Stimulated activated CD4-positive, alpha-beta T cell treated with anti-CD3 and anti-CD28 coated beads, Interleukin-2, amount 100 ng/mL, for 24 hours (primary cell): ENCODE data around the gene MALRD1.

Source experiments
- DNase-seq, 2 donors: peaks; one replicate each; pipeline ENCODE4 v3.0.0-alpha.2; 2020

Gene MALRD1

GRCh38 chr10:19245889-19246752, 197.5 kb downstream of the MALRD1 start:
- DNase-seq = no peak

- no peak for DNase-seq
These were observed 199.2 kb downstream of the MALRD1 start for GRCh38 chr10:19247843-19248242.

- DNase-seq = no peak
These were observed 201.9 kb downstream of the MALRD1 start for GRCh38 chr10:19250546-19250945.

- DNase-seq = no peak
These were observed 203.9 kb downstream of the MALRD1 start for GRCh38 chr10:19252531-19252930.

GRCh38 chr10:19256331-19256730, 207.7 kb downstream of the MALRD1 start:
- DNase-seq = no peak

- DNase-seq = no peak
These were observed 214.7 kb downstream of the MALRD1 start for GRCh38 chr10:19263262-19263661.

- no peak for DNase-seq
These were observed 234.7 kb downstream of the MALRD1 start for GRCh38 chr10:19283285-19283684.

GRCh38 chr10:19283786-19284185, 235.2 kb downstream of the MALRD1 start:
- no peak for DNase-seq

GRCh38 chr10:19290770-19291169, 242.2 kb downstream of the MALRD1 start:
- no peak for DNase-seq

GRCh38 chr10:19294233-19294632, 245.6 kb downstream of the MALRD1 start:
- no peak for DNase-seq

- no peak for DNase-seq
These were observed 251.0 kb downstream of the MALRD1 start for GRCh38 chr10:19299645-19300044.

- no peak for DNase-seq
These were observed 253.5 kb downstream of the MALRD1 start for GRCh38 chr10:19302117-19302516.

- no peak for DNase-seq
These were observed 261.5 kb downstream of the MALRD1 start for GRCh38 chr10:19310066-19310465.

- no peak for DNase-seq
These were observed 267.7 kb downstream of the MALRD1 start for GRCh38 chr10:19316204-19316870.

- no peak for DNase-seq
These were observed 269.4 kb downstream of the MALRD1 start for GRCh38 chr10:19317952-19318351.

- no peak for DNase-seq
These were observed 277.0 kb downstream of the MALRD1 start for GRCh38 chr10:19325581-19325980.

- no peak for DNase-seq
These were observed 280.0 kb downstream of the MALRD1 start for GRCh38 chr10:19328582-19328981.

- no peak for DNase-seq
These were observed 280.9 kb downstream of the MALRD1 start for GRCh38 chr10:19329475-19329874.

GRCh38 chr10:19332304-19332703, 283.7 kb downstream of the MALRD1 start:
- DNase-seq = no peak

GRCh38 chr10:19333631-19334030, 285.0 kb downstream of the MALRD1 start:
- no peak for DNase-seq

- DNase-seq = no peak
These were observed 299.0 kb downstream of the MALRD1 start for GRCh38 chr10:19347621-19348020.

- DNase-seq = no peak
These were observed 318.6 kb downstream of the MALRD1 start for GRCh38 chr10:19367176-19367575.

- no peak for DNase-seq
These were observed 325.4 kb downstream of the MALRD1 start for GRCh38 chr10:19373988-19374387.

- no peak for DNase-seq
These were observed 337.3 kb downstream of the MALRD1 start for GRCh38 chr10:19385846-19386450.
